ENCODE data around the gene POLR3H. TPM values are rescaled to one million over a fixed set of nuclear protein-coding genes. Genes with fewer than 3 reads are reported as not detected.

POLR3H gene
- total RNA-seq, 1 donor from 2014 or later = 43.7 TPM

DNA sequence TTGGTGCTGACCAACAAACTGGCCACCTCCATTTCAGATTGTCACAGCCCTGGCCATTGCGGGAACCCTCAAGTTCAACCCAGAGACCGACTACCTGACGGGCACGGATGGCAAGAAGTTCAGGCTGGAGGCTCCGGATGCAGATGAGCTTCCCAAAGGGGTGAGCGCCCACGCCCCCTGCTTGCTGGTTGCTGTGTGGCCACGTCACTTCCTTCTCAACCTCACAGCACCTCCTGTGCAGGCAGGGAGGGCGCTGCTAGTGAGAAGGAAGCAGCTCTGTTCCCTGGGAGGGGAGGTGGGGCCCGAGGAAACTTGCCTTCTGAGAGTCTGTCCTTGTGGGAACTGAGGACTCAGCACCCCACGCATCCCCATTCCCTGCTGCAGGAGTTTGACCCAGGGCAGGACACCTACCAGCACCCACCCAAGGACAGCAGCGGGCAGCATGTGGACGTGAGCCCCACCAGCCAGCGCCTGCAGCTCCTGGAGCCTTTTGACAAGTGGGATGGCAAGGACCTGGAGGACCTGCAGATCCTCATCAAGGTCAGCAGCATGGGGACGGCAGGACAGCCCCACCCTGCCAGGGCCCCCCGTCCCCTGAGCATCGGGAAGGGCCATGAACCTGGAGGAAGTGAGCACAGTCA is 19.3 kb downstream of the POLR3H start:
- Histone ChIP-seq H3K27me3 (no peaks in the 10 kb centered on the region), H3K4me1 (peaks cover 28% of the 10 kb centered on the region), H3K9me3 (no peaks in the 10 kb centered on the region), H3K27ac (peak overlapping the region; percentile 85), H3K4me3 (no peak overlapping the region), H3K36me3 (peaks cover 67% of the 10 kb centered on the region)
- DNase-seq = no peak
- TF ChIP-seq CTCF (IDR thresholded peaks at IDR 0.05) = peak; percentile 4
- intact Hi-C loops (cut with DNase I) = loop anchor here (5.0 kb wide), 1 partner anchor 123 kb away; no protein-coding TSS in a partner anchor
- peak; percentile 8 for ATAC-seq

- Histone ChIP-seq H3K27me3 (no peaks in the 10 kb centered on the region), H3K4me3 (no peak overlapping the region), H3K36me3 (peaks cover 61% of the 10 kb centered on the region), H3K4me1 (peaks cover 28% of the 10 kb centered on the region), H3K27ac (peak overlapping the region; percentile 85), H3K9me3 (no peaks in the 10 kb centered on the region)
- TF ChIP-seq CTCF (IDR thresholded peaks at IDR 0.05) = no peak
- peak; percentile 68 for ATAC-seq
- intact Hi-C loops (cut with DNase I) = no loop called here
- DNase-seq = peak; percentile 85
These were observed 20.0 kb downstream of the POLR3H start for GRCh38 chr22:41524251-41524661.

DNA sequence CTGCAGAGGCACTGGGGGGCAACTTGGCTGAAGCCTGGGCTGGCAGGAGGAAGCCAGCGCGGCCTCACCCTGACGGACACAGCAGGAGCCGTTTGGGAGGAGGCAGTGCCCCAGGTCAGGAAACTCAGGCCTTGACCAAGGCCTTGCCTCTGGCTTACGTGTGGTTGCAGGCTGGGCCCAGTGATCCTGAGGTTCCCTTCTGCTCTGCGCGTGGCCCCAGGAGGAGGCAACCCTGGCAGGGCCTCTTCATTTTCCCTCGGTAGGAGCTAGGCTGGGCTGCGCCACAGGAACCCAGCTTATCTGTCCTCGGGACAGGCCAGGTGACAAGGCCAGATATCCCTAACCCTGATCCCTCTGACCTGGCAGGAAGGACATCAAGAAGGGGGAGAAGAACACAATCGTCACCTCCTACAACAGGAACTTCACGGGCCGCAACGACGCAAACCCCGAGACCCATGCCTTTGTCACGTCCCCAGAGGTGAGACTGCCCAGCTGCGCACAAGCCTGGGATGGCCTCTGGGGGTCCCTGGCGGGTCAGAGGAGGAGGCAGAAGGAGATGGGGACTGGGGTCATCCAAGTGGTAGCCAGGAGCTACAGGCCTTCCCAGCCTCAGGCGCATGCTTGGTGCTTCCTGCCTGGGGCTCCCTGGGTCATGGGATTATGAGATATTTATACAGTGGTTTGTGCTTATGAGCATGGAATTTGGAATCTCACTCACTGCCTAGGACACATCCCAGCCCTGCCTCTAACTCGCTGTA is 20.6 kb downstream of the POLR3H start:
- Histone ChIP-seq H3K36me3 (peaks cover 60% of the 10 kb centered on the region), H3K4me1 (peaks cover 28% of the 10 kb centered on the region), H3K9me3 (no peaks in the 10 kb centered on the region), H3K27me3 (no peaks in the 10 kb centered on the region), H3K4me3 (no peak overlapping the region), H3K27ac (peak overlapping the region; percentile 85)
- intact Hi-C loops (cut with DNase I) = no loop called here
- ATAC-seq (peak; percentile 27), DNase-seq (no peak)
- peak; percentile 11 for TF ChIP-seq CTCF (IDR thresholded peaks at IDR 0.05)

DNA sequence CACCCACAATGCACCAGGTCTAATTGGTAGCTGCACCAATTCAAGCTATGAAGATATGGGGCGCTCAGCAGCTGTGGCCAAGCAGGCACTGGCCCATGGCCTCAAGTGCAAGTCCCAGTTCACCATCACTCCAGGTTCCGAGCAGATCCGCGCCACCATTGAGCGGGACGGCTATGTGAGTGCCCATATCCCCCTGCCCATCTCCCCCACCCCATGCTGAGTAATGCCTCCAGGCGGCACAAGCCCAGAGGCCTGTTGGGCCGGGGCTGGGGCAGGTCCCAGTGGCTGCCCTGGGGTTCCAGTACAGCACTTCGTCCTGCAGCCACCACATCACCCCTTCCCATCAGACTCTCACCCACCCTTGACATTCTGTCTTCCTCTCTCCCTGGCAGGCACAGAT is 21.5 kb downstream of the POLR3H start:
- no peak for TF ChIP-seq CTCF (IDR thresholded peaks at IDR 0.05)
- no peak for DNase-seq
- no peaks in the 10 kb centered on the region for H3K9me3 ChIP-seq
- H3K27me3 ChIP-seq = no peaks in the 10 kb centered on the region
- peak overlapping the region; percentile 85 for H3K27ac ChIP-seq
- H3K36me3 ChIP-seq = peaks cover 59% of the 10 kb centered on the region
- peaks cover 28% of the 10 kb centered on the region for H3K4me1 ChIP-seq
- intact Hi-C loops (cut with DNase I) = no loop called here
- H3K4me3 ChIP-seq = no peak overlapping the region
- no peak for ATAC-seq

DNA sequence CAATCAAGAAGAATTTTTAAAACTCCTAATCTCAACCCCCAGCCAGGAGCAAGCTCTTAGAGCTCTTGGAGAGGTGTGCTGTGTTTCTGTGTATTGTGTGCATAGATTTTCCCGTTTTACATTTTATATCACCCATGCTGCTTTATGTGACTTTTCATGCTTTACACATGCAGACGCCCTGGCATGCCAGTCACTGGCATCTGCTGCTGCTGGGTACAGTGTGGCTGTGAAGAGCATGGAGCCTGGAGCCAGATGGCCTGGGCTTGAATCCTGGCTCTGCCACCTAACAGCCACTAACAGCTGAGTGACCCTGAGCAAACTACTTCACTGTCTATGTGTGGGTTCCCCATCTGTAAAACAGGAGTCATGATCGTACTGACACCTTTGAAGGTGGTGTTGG is 23.1 kb downstream of the POLR3H start:
- peaks cover 28% of the 10 kb centered on the region for H3K4me1 ChIP-seq
- no peaks in the 10 kb centered on the region for H3K27me3 ChIP-seq
- H3K36me3 ChIP-seq = peaks cover 54% of the 10 kb centered on the region
- H3K27ac ChIP-seq = no peak overlapping the region
- no peak overlapping the region for H3K4me3 ChIP-seq
- no peaks in the 10 kb centered on the region for H3K9me3 ChIP-seq
- ATAC-seq (no peak), DNase-seq (no peak)
- intact Hi-C loops (cut with DNase I) = no loop called here
- TF ChIP-seq CTCF (IDR thresholded peaks at IDR 0.05) = no peak
